Measurements from ENCODE around the gene CHD5.

The CHD5 gene

DNA sequence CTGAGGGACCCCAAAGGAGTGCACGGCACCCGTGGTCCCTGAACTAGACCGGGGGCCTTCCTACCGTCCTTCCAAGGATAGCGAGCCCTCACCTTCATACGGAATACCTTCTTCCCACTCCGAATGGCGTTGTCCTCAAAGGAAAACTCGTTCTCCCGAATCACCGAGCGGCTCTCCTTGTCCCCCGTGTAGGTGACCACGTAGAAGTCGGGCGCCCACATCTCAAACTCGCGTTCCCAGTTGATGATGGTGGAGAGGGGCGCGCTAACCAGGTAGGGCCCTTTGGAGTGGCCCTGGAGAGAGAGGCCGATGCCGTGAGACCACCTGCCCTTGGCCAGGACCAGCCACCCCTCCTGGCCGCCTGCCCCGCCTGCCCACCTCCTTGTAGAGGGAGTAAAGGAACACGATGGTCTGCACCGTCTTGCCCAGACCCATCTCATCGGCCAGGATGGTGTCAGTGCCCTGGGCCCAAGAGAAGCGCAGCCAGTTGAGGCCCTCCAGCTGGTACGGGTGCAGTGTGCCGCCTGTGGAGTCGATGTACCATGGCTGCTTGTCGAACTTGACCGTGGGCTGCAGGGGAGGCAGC, 38.0 kb downstream of the CHD5 start:
- Histone ChIP-seq H3K4me3 (replicated peaks; ENCODE audit: low read depth, low read length) (no peak overlapping the region), H3K36me3 (ENCODE audit: control insufficient read depth, insufficient read depth, low read length) (no peaks in the 10 kb centered on the region), H3K27me3 (replicated peaks; ENCODE audit: control insufficient read depth, insufficient read depth, low read length) (no peaks in the 10 kb centered on the region; the same call in 1 of the 2 replicates)
- DNase-seq (ENCODE audit: extremely low read depth, insufficient read length) = no peak
- TF ChIP-seq, protein P1, sequence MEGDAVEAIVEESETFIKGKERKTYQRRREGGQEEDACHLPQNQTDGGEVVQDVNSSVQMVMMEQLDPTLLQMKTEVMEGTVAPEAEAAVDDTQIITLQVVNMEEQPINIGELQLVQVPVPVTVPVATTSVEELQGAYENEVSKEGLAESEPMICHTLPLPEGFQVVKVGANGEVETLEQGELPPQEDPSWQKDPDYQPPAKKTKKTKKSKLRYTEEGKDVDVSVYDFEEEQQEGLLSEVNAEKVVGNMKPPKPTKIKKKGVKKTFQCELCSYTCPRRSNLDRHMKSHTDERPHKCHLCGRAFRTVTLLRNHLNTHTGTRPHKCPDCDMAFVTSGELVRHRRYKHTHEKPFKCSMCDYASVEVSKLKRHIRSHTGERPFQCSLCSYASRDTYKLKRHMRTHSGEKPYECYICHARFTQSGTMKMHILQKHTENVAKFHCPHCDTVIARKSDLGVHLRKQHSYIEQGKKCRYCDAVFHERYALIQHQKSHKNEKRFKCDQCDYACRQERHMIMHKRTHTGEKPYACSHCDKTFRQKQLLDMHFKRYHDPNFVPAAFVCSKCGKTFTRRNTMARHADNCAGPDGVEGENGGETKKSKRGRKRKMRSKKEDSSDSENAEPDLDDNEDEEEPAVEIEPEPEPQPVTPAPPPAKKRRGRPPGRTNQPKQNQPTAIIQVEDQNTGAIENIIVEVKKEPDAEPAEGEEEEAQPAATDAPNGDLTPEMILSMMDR (IDR thresholded peaks at IDR 0.05; ENCODE audit: insufficient read depth, low read length, poor library complexity, severe bottlenecking) = no peak

DNA sequence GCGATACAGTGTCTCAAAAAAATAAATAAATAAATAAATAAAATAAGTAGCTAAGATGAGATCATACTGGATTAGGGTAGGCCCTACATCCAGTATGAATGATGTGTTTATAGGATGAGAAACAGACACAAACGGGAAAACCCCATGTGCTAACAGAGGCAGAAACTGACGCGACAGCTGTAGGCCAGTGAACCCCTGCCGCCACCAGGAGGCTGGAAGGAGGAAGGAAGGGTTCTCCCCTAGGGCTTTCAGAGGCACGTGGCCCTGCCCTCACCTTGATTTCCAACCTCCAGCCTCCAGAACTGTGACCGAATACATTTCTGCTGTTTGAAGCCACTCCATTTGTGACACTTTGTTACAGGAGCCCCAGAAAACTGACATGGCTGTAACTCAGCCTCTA, 38.5 kb downstream of the CHD5 start:
- no peak for DNase-seq (ENCODE audit: extremely low read depth, insufficient read length)
- no peaks in the 10 kb centered on the region for H3K36me3 ChIP-seq (ENCODE audit: control insufficient read depth, insufficient read depth, low read length)

DNA sequence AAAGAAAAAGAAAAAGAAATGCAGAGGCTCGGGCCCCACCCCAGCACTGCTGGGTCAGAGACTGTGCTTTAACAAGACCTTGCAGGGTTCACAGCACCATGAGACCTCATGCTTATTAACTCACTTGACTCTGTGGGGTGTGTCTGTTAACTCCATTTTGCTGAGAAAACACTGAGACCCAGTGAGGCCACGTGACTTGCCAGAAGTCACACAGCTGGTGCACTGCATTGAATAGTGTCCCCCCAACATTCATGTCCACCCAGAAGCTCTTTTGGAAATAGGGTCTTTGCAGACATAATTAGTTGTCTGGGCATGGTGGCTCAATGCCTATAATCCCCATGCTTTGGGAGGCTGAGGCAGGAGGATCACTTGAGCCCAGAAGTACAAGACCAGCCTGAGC, 39.7 kb downstream of the CHD5 start:
- Histone ChIP-seq H3K27me3 (replicated peaks; ENCODE audit: control insufficient read depth, insufficient read depth, low read length) (no peaks in the 10 kb centered on the region; the same call in none of the 2 replicates), H3K4me3 (replicated peaks; ENCODE audit: low read depth, low read length) (no peak overlapping the region), H3K36me3 (ENCODE audit: control insufficient read depth, insufficient read depth, low read length) (no peaks in the 10 kb centered on the region)
- TF ChIP-seq, protein P1 (IDR thresholded peaks at IDR 0.05; ENCODE audit: insufficient read depth, low read length, poor library complexity, severe bottlenecking) = no peak
- no peak for DNase-seq (ENCODE audit: extremely low read depth, insufficient read length)

More for the DNA sequence above, 38.5 kb downstream of the CHD5 start:
- TF ChIP-seq, protein P1 (IDR thresholded peaks at IDR 0.05; ENCODE audit: insufficient read depth, low read length, poor library complexity, severe bottlenecking) = peak; percentile 50
- no peaks in the 10 kb centered on the region; the same call in 1 of the 2 replicates for H3K27me3 ChIP-seq (replicated peaks; ENCODE audit: control insufficient read depth, insufficient read depth, low read length)
- no peak overlapping the region for H3K4me3 ChIP-seq (replicated peaks; ENCODE audit: low read depth, low read length)

DNA sequence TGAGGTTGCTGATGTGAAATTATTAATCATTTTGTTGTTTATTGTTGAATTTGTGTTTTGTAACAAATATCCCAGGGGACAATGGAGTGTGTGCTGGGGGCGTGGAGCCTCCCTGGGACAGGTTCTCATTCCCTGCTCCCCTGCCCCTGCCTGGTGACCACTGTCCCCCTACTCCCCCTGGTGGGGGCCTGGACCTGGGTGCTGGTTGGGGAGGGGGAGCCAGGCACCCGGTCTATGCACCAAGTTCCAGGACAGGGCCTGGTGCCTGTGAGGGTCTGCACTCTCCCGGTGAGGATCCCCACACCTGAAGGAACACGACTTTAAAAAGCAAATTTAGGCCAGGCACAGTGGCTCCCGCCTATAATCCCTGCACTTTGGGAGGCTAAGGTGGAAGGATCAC, 42.4 kb downstream of the CHD5 start:
- no peak overlapping the region for H3K4me3 ChIP-seq (replicated peaks; ENCODE audit: low read depth, low read length)
- H3K36me3 ChIP-seq (ENCODE audit: control insufficient read depth, insufficient read depth, low read length) = no peaks in the 10 kb centered on the region
- TF ChIP-seq, protein P1 (IDR thresholded peaks at IDR 0.05; ENCODE audit: insufficient read depth, low read length, poor library complexity, severe bottlenecking) = no peak
- no peak for DNase-seq (ENCODE audit: extremely low read depth, insufficient read length)
- H3K27me3 ChIP-seq (replicated peaks; ENCODE audit: control insufficient read depth, insufficient read depth, low read length) = peaks cover 1% of the 10 kb centered on the region

DNA sequence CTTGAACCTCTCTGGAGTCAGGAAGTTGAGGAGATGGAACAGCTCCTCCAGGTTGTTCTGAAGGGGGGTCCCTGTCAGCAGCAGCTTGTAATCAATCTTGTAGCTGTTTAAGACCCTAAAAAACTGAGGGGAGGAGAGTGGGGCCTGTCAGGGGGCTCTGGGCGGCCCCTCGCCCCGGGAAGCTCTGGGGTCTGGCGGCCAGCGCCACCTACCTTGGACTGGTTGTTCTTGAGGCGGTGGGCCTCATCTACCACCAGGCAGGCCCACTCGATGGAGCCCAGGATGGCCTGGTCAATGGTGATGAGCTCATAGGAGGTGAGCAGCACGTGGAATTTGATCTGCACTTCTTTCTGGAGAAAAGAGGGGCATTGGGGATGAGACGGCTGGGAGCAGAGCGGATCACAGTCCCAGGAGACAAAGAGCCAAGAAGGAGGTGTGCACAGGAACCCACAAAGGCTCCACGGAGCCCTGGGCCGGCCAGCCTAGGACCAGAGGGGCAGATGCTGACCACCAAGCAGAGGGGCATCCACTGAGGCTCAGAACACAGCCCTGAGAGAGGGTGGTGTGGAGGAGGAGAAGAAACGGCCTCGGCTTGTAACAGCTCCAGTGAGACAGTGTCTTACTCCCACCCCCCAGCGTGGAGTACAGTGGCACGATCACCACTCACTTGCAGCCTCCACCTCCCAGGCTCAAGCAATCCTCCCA, 43.5 kb downstream of the CHD5 start:
- Histone ChIP-seq H3K36me3 (ENCODE audit: control insufficient read depth, insufficient read depth, low read length) (no peaks in the 10 kb centered on the region), H3K4me3 (replicated peaks; ENCODE audit: low read depth, low read length) (no peak overlapping the region), H3K27me3 (replicated peaks; ENCODE audit: control insufficient read depth, insufficient read depth, low read length) (peaks cover 1% of the 10 kb centered on the region; the same call in 1 of the 2 replicates)
- no peak for DNase-seq (ENCODE audit: extremely low read depth, insufficient read length)
- TF ChIP-seq, protein P1 (IDR thresholded peaks at IDR 0.05; ENCODE audit: insufficient read depth, low read length, poor library complexity, severe bottlenecking) = no peak
